Right renal pelvis (tissue), 4 donors: ENCODE measurements around the gene PIPOX. TPM values are rescaled to one million over a fixed set of nuclear protein-coding genes. Genes with fewer than 3 reads are reported as not detected.

Experiments used
- DNase-seq, 4 donors: peaks; one replicate each; pipeline ENCODE4 v3.0.0-alpha.2; 2013; ENCODE audit warnings: low read depth in 4 of 4, low spot score in 3 of 4, missing footprints in 1 of 4
- polyA plus RNA-seq, 4 donors: library from polyadenylated mRNA; unstranded; fragments of 120-200 nt; gene quantifications; one replicate each; pipeline ENCODE4 v1.2.1, GENCODE V29; 2013; ENCODE audit not compliant: insufficient read length in 4 of 4

PIPOX gene
- polyA plus RNA-seq, 4 donors, result 5.6 to 11.6 (median 9.1) TPM

DNA sequence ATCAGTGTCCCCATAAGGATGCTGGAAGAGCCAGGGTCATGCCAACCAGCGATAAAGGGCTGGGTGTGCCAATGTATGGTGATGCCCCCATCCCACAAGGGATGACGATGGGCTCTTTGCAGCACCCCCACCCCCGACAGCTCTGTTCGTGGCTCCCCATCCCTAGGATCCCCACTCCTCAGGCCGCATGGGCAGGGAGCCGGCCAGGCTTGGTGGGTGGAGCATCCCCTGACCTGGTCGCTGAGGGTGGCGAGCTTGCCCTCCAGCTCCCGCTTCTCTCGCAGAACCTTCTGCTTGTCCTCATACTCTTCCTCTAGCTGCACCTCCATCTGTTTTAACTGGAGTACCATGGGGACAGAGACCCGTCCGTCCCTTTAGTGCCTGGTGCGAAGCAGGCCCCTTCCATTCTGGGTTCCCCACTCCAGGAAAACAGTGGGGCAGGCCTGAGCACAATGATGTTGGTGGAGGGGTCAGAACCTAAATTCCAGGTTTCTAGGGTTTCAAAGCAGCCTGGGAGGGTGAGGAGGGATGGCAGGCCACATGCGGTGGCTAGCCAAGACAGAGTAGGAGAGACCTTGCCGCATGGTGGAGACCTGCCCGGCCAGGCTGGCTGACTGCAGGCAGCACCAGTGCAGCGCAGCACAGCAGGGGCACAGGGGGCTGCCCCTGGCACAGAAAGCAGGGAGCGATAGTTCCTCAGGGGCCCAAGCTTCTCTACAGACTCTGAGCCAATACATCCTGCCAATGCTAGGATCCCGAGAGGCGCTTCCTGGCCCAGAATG lies 50.3 kb downstream of the PIPOX start:
- DNase-seq, result no peak

DNA sequence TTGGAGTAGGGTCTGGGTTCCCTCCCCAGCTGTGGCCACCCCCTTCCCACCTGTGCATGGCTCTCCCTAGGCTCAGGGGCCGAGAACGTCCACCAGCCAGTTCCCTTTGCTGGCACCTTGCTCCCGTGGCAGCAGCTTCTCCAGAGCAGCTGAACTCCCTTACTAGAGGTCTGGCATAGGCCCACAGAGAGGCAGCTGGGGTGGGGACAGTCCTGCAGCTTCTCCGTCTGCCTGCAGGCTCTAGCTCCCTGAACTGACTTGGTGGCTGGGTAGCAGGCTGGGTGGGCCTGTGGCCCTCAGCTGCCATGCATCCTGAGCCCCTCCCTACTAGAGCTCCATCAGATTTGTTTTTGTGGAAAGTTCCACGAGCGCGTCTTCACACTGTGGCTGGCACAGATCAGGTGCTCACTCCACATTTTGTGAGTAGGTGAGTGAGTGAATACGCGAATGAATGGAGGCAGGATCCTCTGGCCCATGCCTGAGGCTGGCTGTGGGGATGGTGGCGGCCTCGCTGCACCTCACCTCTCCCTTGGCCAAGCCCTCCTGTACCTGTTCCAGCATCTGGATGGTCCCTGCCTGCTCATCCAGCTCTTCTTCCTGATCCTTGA lies 51.3 kb downstream of the PIPOX start:
- no peak for DNase-seq

GRCh38 chr17:29095439-29095838 lies 52.5 kb downstream of the PIPOX start:
- DNase-seq, result no peak

- DNase-seq, result no peak
Observed at GRCh38 chr17:29096094-29096493, 53.2 kb downstream of the PIPOX start.

DNA sequence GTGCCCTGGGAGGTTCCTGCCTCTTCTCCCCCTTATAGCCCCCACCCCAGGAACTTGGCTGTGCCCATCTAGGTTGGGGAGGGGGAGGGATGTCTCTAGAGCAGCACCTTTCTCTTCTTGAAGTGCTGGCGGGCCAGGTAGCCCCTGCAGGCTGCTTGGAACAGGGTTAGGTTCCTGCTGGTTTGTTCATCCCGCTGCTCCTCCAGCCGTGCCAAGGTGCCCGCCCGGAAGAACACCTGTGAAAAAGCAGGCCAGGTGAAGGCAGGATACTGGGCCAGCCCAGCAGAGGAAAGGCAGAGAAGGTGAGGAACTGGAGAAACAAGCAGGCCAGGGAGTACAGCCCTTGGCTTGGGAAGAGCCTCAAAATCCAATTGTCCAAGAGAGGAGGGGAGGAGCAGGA lies 56.6 kb downstream of the PIPOX start:
- DNase-seq, result no peak

DNA sequence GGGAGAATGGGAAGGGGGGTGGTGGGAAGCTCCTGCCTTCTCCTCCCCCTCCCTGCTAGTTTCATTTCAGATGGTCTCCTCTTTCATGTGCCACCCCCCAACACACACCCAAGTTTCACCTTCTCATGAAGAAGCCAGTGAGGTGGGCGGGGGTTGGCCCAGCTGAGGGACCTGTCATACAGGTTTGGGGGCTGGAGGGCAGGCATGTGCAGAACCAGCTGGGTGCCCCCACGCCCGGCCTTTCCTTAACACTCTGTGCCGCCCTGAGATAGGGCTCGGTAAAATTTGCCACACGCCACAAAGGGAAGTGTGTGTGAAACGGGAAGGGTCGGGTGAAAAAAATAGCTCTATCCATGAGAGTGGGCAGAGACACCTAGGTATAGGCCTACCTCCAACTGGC lies 57.4 kb downstream of the PIPOX start:
- no peak for DNase-seq

DNA sequence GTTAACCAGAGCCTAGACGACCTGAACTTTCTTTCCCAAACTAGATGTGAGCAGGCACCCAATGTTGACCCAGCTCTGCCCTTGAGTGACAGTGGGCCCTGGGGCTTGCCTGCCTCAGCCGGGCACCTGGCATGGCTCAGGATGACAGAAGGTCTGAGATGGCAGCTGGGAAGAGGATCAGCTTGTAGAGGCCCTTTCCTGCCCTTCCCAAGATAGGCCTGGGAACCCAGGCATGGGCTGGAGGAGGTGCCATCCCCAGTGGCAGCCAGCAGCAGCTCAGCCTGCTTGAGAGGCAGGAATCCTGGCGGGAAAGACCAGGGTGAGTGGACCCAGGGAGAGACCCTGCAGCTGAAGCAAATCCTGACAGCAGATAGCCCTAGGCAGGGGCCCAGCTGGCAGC lies 59.1 kb downstream of the PIPOX start:
- DNase-seq, result no peak

- DNase-seq, result no peak
Observed at GRCh38 chr17:29102741-29103181, 59.8 kb downstream of the PIPOX start.

GRCh38 chr17:29103341-29103740 lies 60.4 kb downstream of the PIPOX start:
- DNase-seq, result no peak

Other genes starting within 250 kb of the PIPOX start
- 10 to 100 TPM; 21.2 to 26.7 (median 22.7) TPM for gene FAM222B, start 200.4 kb upstream of the PIPOX start, polyA plus RNA-seq
- 10 to 100 TPM; 63.6 to 72.1 (median 70.8) TPM for gene ERAL1, start 188.1 kb upstream of the PIPOX start, polyA plus RNA-seq
- 10 to 100 TPM; 80.8 to 98.4 (median 86.5) TPM for gene FLOT2, start 145.4 kb upstream of the PIPOX start, polyA plus RNA-seq
- 10 to 100 TPM; 13.1 to 19.0 (median 14.7) TPM for gene DHRS13, start 140.1 kb upstream of the PIPOX start, polyA plus RNA-seq
- gene PHF12, start 91.6 kb upstream of the PIPOX start, polyA plus RNA-seq, result 10 to 100 TPM; 42.3 to 48.1 (median 46.4) TPM
- under 1 TPM in 3 of 4 donors, not detected in 1; 0.21 to 0.48 (median 0.25) TPM for gene SEZ6, start 37.1 kb upstream of the PIPOX start, polyA plus RNA-seq
- 10 to 100 TPM; 34.0 to 38.0 (median 35.9) TPM for gene MYO18A, start 137.3 kb downstream of the PIPOX start, polyA plus RNA-seq
- under 1 TPM in 1 of 4 donors, not detected in 3; 0.10 TPM for gene CRYBA1, start 203.7 kb downstream of the PIPOX start, polyA plus RNA-seq